ENCODE results near the gene PON2.
"Not testable (repeated sequence)": the region's sequence is repeated elsewhere in the genome, so short reads cannot be mapped to it uniquely, and the experiment has no call there.

The PON2 gene

GRCh38 chr7:95434557-95435421 is at the start of gene PON2:
TSS of gene PON2 (minus strand) at chr7:95435028. CDS start at chr7:95434951, 77 bp downstream.
- peak in 1 of 2 experiments; percentile 85 for DNase-seq

GRCh38 chr7:95482424-95482823 is 47.6 kb upstream of the PON2 start:
- DNase-seq, result no peak

- DNase-seq, result peak in 1 of 2 experiments; percentile 15
These were observed 46.7 kb upstream of the PON2 start for GRCh38 chr7:95481271-95482165.

GRCh38 chr7:95479992-95480624 is 45.3 kb upstream of the PON2 start:
- no peak for DNase-seq

GRCh38 chr7:95478272-95479037 is 43.6 kb upstream of the PON2 start:
- peak; percentile 10 to 56 for DNase-seq

- peak; percentile 60 to 91 for DNase-seq
These were observed 42.2 kb upstream of the PON2 start for GRCh38 chr7:95476904-95477594.

- DNase-seq, result no peak
These were observed 41.4 kb upstream of the PON2 start for GRCh38 chr7:95476072-95476847.

GRCh38 chr7:95473276-95473985 is 38.6 kb upstream of the PON2 start:
- peak; percentile 58 to 68 for DNase-seq

GRCh38 chr7:95472581-95473161 is 37.8 kb upstream of the PON2 start:
- peak; percentile 88 to 94 for DNase-seq

- DNase-seq, result no peak
These were observed 36.2 kb upstream of the PON2 start for GRCh38 chr7:95471071-95471470.

- no peak for DNase-seq
These were observed 35.6 kb upstream of the PON2 start for GRCh38 chr7:95470452-95470851.

GRCh38 chr7:95469848-95470247 is 35.0 kb upstream of the PON2 start:
- peak in 1 of 2 experiments; percentile 13 for DNase-seq

- no peak for DNase-seq
These were observed 34.4 kb upstream of the PON2 start for GRCh38 chr7:95469187-95469586.

- DNase-seq, result no peak
These were observed 33.2 kb upstream of the PON2 start for GRCh38 chr7:95467912-95468607.

- not testable (repeated sequence) for DNase-seq
These were observed 25.8 kb upstream of the PON2 start for GRCh38 chr7:95460653-95461052.

- no peak for DNase-seq
These were observed 23.1 kb upstream of the PON2 start for GRCh38 chr7:95457947-95458346.

- no peak for DNase-seq
These were observed 19.7 kb upstream of the PON2 start for GRCh38 chr7:95454438-95455045.

GRCh38 chr7:95446618-95447017 is 11.8 kb upstream of the PON2 start:
- DNase-seq, result no peak

- DNase-seq, result no peak
These were observed 10.0 kb upstream of the PON2 start for GRCh38 chr7:95444796-95445195.

Measured in NCI-H526 (cell line).